ENCODE data around the gene ARRB2. TPM values are rescaled to one million over a fixed set of nuclear protein-coding genes. Genes with fewer than 3 reads are reported as not detected.

ARRB2 gene
- total and polyA plus RNA-seq, 2 of the 8 experiments (the other 6 are each of a cell fraction or from before 2014, with no cell fraction given) = 72.4 to 101 TPM

DNA sequence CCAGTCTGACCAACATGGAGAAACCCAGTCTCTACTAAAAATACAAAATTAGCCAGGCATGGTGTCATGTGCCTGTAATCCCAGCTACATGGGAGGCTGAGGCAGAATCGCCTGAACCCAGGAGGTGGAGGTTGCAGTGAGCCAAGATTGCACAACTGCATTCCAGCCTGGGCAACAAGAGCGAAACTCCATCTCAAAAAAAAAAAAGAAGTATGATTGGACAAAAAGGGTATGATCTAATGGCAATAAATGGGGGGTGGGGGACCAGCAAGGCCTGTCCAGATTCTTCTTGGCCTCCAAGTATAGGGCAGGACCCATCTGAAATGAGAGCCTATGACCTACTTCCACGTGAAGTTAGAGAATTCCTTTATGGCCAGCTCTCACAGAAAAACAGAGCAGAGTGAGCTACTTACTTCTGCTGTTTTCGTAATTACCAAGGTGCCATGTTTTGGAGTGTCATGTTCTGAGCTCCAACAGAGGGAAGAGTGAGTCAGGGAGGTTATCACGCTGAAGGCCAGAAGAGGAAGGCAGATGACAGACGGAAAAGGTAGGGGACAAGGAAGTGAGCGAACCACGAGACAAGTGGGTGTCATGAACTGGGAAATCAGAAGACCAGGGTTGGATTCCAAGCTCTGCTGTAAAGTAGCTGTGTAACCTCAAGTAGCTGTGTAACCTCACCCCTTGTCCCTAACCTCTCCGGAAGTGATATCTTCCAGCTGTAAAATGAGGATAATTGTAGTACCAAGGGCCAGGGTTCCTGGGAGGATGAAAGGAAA lies 25.6 kb downstream of the ARRB2 start:
- peaks cover 29 to 47% (median 36%) of the 10 kb centered on the region in 4 experiments for H3K27me3 ChIP-seq (replicated peaks in 1 of 4; ENCODE audit: control insufficient read depth in 3 of 4, extremely low read depth in 1 of 4, insufficient read depth in 3 of 4, low read length in 3 of 4)
- POLR2A ChIA-PET (ENCODE audit: partially characterized antibody) = interaction anchor here (0.6 to 1.2 kb wide), 3 partner anchors 27 to 122 kb away, joined by 3 to 6 read pairs (median 4); no protein-coding TSS in a partner anchor

More for the DNA sequence above, 25.6 kb downstream of the ARRB2 start:
- Histone ChIP-seq H2BK5ac (ENCODE audit: low read depth, low read length) (no peak overlapping the region), H3K79me1 (ENCODE audit: low read depth, low read length) (no peaks in the 10 kb centered on the region), H2BK20ac (ENCODE audit: low read length) (no peak overlapping the region), H3K79me2 (ENCODE audit: control insufficient read depth in 1 of 2, insufficient read depth in 2 of 2, low read length in 2 of 2) (no peaks in the 10 kb centered on the region), H3K4me1 (replicated peaks in 1 of 4; ENCODE audit: control insufficient read depth in 3 of 4, insufficient read depth in 4 of 4, low read length in 3 of 4) (peaks cover 0 to 10% (median 7%) of the 10 kb centered on the region in 4 experiments; a peak in 5 of 7 replicates), H3K4me2 (ENCODE audit: insufficient read depth in 1 of 2, low read depth in 2 of 2, low read length in 2 of 2) (no peak overlapping the region), H4K8ac (ENCODE audit: extremely low read depth, insufficient read depth, low read length) (no peak overlapping the region), H3K4me3 (ENCODE audit: extremely low read depth in 1 of 4, insufficient read depth in 2 of 4, low read depth in 3 of 4, low read length in 4 of 4) (no peak overlapping the region), H2BK12ac (ENCODE audit: low read depth, low read length) (no peak overlapping the region), H2BK120ac (replicated peaks; ENCODE audit: low read depth, low read length) (no peak overlapping the region), H4K5ac (ENCODE audit: insufficient read length, low read depth, low read length) (no peak overlapping the region), H3K36me3 (ENCODE audit: control insufficient read depth in 2 of 4, insufficient read depth in 4 of 4, low read length in 3 of 4) (no peaks in the 10 kb centered on the region; a peak in 1 of 8 replicates), H3K14ac (ENCODE audit: insufficient read length) (no peak overlapping the region), H2AFZ (ENCODE audit: low read length) (no peak overlapping the region), H3K23ac (ENCODE audit: insufficient read length) (no peak overlapping the region), H2BK15ac (ENCODE audit: low read length) (no peak overlapping the region), H3K4ac (replicated peaks; ENCODE audit: insufficient read length, low read depth, low read length) (no peak overlapping the region), H3K9me3 (ENCODE audit: insufficient read depth in 2 of 2, low read depth in 1 of 2, low read length in 1 of 2) (no peaks in the 10 kb centered on the region; a peak in 1 of 4 replicates), H3K9ac (replicated peaks in 1 of 4; ENCODE audit: extremely low read depth in 1 of 4, low read depth in 3 of 4, low read length in 3 of 4) (no peak overlapping the region), H3K18ac (ENCODE audit: extremely low read depth, low read length) (no peak overlapping the region), H3K27ac (ENCODE audit: low read depth, low read length) (no peak overlapping the region), H3K23me2 (ENCODE audit: low read depth, low read length) (peaks cover 17% of the 10 kb centered on the region; the same call in 1 of the 2 replicates), H4K20me1 (replicated peaks in 1 of 2; ENCODE audit: control insufficient read depth in 1 of 2, insufficient read depth in 2 of 2, low read length in 2 of 2) (peaks cover 2 to 6% of the 10 kb centered on the region in 2 experiments), H2AK5ac (ENCODE audit: low read depth, low read length) (no peak overlapping the region; the same call in 1 of the 2 replicates), H4K91ac (replicated peaks; ENCODE audit: insufficient read length, low read length) (no peak overlapping the region), H3K56ac (replicated peaks; ENCODE audit: insufficient read length, low read depth, low read length) (no peak overlapping the region)
- 76% methylated on average over 8 of the region's 9 CpGs; no CpG with 5 or more reads in 1 of the 2 experiments for WGBS, 2 experiments (ENCODE audit: extremely low coverage in 1 of 2, insufficient coverage in 1 of 2, insufficient read length in 1 of 2, insufficient replicate concordance in 2 of 2, low coverage in 1 of 2, low lambda C conversion rate in 2 of 2, missing lambda C conversion rate in 1 of 2)
- CTCF ChIA-PET (ENCODE audit: partially characterized antibody) = interaction anchor here (0.6 to 2.1 kb wide), 5 partner anchors 46 to 170 kb away, joined by 3 to 6 read pairs (median 3); partner anchors contain the start of gene GLTPD2
- DNase-seq (ENCODE audit: low read depth in 1 of 2, low spot score in 2 of 2) (no peak), FAIRE-seq (no peak)

Measured in H1 (cell line).